Activated CD8-positive, alpha-beta memory T cell treated with anti-CD3 and anti-CD28 coated beads, Interleukin-2, amount 50 U/mL, for 1 hour (primary cell): ENCODE measurements around the gene NEK10.

Experiments
- DNase-seq: peaks from one replicate; pipeline ENCODE4 v3.0.0-alpha.2; 2020; ENCODE audit errors: extremely low read depth

Gene NEK10

DNA sequence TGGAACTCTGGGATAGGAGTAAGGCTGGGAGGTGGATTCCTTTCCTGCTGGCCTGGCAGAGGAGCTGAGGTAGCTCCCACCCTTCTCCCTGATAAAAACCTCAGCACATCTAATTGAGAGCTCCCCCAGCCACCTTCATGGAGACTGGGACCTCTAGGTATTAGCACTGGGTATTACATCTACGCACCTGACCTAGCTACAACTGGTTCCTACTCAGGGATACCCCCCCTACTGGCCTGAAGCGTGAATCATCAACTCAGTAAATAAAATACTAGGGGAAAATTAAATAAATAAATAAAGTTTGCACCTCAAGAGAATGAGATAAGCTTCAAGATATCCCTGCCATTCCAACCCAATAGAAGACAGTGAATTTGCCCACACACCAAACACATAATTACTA is 140.4 kb downstream of the NEK10 start:
- DNase-seq: no peak

DNA sequence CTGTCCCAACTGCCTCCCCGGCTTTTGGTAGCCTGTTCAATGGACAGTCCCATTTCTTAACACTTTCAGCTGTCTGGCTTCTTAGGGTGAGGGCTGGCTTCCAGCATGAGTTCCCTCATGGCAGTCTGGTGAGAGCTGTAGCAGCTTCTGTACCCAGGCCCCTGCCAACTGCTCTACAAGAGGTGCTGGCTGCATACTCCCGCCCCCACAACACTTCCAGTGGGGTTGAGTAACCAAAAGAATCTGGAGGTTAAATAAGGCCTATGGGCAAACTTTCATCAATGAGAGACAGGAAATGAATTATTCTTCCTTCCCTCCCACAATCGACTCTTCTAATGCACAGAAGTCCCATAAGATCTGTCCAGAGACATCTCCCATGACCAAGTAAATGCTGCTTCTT is 145.0 kb downstream of the NEK10 start:
- no peak for DNase-seq

DNA sequence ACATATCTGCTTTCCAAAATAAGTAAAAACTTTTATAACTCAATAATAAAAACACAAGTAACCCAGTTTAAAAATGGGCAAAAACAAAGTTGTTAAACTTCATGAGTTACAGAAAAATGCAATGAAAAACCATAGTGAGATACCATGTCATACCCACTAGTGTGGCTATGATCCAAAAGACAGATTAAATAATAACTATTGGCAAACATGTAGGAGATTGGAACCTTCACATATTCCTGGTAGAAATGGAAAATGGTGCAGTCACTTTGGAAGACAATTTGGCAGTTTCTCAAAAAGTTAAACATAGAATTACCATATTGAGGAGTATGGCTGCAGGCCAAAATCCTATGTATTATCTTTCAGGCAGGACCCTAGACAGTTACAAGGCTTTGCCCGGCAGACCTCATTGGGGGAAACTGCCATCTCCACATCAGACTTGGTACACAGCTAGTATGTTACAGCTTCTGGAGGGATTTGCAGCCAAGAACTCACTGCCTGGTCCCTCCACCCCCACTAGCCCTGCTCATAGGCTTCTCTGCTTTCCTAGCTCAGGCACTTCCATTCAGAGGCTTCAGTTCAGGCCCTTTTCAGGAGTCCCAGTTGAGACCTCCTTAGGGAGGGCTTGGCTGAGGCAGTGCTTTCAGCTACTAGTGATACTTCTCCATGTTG is 147.8 kb downstream of the NEK10 start:
- DNase-seq: no peak

DNA sequence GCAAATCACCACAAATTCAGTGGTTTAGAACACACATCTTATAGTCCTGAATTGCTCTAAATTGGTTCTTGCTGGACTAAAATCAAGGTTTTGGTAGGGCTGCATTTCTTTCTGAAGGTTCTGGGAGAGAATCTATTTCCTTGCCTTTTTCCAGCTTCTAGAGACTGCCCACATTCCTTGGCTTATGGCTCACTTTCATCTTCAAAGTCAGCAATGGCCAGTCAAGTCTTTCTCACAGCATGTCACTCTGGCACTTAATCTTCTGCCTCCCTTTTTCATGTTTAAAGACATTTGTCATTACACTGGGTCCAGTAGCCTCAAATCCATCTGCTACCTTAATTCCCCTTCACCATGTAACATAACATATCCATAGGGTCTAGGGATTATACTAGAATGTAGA is 149.0 kb downstream of the NEK10 start:
- DNase-seq: no peak

DNA sequence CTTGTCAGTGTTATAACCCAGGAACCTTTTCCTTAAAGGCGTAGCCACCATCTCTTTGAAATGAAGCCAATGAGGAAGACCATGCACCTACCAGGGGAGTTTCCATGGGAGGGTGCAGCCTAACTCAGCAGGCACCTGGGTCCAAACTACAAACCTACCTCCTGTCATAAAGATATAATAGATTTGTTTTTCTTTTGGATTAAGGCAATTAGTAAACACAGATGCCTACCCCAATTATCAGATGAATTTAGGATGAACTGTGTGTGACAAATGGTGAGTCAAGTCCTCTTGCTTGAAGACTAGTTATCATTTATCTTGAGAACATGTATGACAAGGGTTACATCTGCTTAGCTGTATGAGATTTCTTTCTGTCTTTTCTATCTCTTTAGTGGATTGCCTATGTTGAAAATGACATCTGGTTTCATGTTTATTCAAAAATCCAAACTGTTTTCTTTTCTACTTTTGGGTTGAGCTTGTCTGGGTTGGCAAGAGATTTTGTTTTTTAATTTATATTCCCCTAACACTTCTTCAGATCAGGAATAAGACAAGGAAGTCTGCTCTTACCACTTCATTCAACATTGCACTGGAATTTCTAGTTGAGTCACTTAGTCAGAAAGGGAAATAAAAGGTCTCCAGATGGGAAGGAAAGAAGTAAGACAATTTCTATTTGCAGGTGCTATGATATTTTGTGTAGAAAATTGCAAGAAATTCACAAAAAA is 149.9 kb downstream of the NEK10 start:
- DNase-seq: no peak

DNA sequence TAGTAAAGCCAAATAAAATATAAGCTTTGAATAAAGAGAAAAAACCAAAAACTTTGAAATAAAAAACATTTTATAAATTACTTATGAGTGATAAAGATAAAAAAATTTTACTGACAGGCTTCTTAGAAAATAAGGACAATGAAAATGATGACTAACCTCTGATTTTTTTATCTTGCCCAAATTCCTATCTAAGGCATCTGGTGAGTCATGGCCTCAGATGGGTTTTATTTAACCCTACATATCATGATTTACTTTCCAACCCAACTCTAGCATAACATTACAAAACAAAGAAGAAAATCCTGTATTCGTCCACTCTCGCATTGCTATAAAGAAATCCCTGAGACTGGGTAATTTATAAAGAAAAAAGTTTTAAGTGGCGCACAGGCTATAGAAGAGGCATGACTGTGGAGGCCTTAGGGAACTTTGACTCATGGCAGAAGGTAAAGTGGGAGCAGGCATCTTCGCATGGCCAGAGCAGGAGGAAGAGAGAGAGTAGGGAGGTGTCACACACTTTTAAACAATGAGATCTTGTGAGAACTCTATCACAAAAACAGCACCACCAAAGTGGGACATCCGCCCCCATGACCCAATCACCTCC is 152.1 kb downstream of the NEK10 start:
- DNase-seq: no peak

DNA sequence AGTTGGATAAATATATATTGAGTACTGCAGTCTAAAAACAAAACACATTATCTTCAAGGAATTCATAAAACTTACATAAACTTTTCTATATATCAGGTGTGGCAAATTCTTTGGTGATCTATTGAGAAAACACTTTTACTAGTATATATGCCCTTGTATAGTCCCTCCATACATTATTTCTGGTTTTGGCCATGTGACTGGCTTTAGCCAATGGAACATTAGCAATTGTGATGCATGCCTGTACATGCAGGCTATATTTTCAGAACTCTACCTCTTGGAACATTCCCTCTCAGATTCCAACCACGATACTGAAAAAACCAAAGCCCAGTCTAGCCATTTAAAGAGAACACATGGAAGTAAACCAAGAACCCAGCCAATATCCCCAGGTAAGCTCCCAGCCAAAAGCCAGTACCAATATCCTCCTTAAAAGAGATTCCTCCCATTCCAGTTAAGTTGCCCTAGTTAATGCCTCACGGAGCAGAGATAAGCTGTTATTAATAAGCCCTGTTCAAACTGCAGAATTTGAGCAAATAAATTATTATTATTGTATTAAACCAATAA is 152.8 kb downstream of the NEK10 start:
- no peak for DNase-seq

DNA sequence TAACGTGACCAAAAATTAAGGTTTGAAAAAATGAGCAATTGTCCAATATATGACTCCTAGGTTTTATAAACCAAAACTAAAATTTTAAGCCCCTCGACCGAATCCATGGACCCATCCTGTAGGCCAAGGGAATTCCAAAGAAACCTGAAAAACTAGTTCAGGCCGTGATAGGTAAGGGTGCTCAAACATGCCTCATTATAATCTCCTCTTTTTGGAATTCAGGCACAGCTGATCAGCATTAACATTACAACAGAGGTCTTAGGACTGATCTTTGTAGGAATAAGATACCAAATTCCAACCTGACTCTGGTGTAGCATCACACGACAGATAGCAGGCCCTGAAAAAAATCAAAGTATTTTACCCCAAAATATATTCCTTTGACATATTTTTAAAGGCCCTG is 155.7 kb downstream of the NEK10 start:
- DNase-seq: no peak

DNA sequence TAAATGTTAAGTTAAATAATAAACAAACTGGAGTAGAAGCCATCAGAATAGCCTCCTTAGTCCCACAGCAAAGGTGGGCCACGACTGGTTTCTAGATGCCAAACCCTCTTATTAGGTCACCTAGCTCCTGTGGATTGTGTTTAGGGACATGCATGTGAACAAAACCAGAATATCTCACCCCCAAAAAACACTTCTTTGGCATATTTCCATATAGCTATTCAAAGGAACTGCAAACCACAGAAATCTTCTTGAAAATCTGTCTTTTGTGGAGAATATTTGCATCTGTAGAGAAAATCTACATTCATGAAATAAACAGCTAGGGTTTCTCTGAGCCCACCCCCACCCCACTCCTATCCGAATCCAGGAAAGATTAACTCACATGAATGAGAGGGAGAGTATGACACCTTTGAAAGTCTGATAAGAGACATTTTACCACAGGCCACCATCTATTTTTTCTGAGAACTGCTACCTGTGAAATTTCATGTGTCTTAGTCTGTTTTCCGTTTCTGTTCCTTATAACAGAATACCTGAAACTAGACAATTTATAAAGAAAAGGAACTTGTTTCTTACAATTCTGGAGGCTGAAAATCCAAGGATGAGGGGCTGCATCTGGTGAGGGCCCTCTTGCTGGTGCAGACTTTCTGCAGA is 159.4 kb downstream of the NEK10 start:
- no peak for DNase-seq

DNA sequence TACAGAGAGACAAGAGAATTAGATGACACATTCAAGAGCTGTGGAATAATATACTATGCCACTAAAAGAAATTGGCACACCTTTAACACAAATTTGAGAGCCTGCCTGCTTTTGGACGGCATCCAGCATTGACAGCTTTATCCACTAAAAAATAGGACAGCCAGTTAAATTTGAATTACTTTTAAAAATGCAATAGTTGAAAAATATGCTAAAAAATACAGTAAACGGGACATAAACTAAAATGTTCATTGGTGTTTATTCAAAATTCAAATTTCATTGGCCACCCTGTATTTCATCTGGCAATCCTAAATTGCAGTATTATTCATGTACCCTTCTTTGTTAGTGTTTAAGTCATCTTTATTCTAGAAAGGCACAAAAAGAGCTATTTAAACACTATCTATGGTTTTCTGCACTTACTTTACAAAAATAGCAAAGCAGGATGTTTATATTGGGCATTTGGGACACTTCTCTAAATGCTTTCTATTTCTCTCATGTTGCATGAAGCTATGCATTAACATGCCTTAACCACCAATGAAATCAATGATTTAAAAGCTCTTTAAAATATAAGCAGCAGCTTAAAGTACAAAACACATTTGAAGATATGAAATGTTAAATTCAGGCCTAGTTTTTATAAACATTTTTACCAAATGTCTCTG is 160.1 kb downstream of the NEK10 start:
- no peak for DNase-seq

DNA sequence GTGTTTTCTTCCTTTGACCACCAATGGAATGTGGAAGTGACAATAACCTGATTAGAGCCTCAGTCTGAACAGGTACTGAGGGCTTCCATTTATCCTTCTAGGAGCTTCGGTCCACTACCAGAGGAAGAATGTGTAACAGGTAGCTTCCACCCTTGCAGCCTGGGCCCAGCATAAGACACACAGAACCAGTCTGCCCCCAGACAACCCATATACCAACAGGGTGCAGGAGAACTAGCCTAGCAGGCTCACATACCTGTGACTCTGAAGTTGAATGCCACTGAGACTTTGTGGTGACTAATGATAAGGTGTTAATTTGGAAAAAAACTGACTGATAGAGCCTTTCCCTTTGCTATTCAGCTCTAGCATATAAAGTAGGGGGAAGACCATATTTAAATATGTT is 166.2 kb downstream of the NEK10 start:
- DNase-seq: no peak

DNA sequence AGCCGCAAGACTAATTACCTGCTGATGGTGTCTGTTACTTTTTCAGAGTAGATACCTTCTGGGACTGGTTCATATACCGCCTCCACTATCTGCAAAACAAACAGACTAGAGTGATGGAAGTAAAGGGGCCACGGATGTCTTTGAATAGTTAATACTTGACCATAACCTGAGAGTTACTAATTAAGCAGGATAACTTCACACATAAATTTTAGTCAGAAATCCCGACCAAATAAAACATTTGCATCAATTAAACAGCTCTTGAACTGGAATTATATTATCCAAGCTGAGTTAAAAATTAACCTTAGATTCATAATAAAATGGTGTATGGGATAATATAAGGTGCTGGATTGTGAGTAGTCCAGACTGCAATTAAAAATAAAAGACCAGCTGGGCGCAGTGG is 167.7 kb downstream of the NEK10 start:
- DNase-seq: no peak

DNA sequence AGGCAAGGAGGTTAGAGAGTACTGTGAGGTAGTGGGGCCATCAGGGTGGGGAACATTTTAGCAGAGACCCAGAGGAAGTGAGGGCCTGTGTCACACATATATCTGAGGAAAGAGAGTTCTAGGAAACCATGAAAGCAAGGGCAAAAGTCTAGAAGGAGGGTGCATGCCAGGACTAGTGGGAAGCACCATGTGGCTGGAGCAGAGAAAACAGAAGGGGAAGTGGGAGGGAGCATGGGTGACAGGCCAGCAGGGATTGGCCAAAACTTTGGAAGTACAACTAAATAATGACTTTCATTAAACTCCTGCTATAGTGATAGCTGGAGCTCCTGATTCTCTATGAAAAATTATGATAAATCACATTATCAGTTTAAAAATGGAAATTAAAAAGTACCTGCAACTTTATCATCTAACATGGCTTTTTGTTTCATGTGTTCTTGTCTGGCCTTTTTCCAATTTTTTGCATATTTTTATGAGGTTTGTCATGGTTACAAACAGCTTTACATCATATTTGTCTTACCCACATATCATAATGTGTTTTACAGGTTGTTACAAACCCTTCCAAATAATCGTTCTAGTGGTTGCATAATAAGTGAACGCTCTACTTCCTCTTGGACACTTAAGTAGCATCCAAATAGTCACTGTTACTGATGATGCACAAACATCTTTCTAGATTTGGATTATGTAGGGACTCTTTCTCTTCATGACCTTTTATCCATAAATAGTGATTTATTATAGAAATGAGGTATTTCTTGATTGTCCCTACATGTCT is 168.3 kb downstream of the NEK10 start:
- DNase-seq: no peak

DNA sequence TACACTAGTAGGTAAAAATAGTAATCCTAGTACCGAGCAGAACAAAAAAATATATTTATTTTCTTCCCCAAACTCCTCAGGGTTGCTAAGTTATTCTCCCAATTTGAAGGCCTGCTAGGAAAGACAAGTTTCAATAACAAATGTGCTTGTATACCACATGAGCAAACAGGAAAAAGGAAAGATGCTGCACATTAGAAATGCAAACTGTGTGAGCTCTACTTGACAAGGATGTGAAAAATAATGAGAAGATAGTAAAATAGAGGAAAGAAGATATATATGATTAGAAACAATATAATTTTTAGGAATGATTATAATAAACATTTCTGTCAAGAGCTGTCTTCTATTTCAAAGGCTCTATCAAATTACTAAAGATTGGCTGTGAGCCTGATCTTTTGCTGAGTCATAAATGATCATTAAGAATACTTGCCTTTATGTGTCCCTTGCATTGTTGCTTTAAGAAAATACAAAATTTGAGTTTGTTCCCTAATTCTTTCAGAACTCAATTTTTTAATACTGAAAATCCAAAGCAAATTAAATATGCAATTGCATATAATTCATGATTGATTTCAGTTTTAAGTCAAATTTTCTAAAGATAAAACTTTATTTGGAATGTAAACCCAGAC is 174.2 kb downstream of the NEK10 start:
- DNase-seq: no peak

DNA sequence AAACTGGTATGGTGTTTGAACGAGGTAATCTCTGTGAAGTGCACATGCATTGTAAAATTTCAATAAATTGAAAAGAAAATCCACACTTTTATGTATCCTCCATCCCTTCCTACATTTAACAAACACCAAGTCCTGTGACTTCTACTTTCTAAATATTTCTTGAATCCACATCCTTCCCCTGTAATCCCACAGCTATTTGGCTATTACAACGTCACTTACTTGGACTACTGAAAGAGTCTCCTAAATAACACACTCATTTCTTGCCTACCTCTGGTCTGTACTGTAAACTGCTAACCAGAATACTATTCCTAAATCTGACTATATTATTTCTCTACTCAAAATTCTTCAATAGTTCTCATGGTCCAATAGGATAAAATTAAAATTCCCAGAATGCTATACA is 176.1 kb downstream of the NEK10 start:
- DNase-seq: no peak

DNA sequence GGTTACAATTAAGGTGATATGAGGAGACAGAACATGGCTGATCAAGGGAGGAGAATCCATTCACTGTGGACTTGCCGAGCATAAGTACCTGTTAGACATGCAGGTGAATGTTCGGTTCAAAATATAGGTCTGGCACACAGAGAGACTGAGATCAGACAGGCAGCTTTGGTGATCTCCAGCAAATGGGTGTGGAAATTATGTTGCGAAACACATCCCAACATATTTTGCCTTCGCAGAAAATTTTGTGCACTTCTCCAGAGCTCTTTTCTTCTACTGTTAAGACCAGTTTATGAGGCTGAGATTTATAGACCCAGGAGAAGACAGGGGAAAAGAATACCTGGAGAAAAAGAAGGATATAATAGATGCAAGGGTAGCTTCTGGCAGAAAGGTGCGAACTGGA is 183.2 kb downstream of the NEK10 start:
- no peak for DNase-seq

DNA sequence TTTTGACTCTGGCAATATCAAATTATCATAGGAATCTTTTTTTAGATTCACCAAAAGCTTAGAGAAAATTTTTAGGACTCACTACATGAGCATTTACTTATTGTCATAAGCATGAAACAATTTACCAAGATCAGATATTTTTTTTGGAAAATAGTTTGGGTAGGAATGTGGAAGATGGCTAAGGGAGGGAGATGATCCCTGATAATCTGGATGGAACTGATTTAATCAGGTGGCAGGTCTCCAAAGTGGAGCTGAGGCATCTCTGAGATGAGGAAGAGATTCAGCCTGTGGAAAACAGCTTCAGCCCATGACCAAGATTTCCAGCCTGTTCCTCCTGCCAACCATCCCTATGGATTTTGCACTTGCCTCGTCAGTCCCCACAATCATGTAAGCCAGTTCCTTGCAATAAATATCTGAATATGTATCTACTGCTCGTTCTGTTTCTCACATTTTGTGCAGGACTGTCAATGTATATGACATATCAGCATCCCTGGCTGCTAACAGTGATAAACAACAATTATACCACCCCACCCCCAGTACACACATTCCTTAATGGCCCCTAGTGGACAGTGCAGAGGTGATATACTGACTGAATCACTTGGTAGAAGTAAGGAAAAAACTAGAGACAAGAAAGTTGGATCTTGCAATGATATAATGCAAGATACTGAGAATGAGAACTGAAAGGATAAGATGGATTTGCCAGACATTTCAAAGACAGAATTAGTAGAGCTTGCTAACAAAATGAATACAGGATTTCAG is 183.8 kb downstream of the NEK10 start:
- no peak for DNase-seq

DNA sequence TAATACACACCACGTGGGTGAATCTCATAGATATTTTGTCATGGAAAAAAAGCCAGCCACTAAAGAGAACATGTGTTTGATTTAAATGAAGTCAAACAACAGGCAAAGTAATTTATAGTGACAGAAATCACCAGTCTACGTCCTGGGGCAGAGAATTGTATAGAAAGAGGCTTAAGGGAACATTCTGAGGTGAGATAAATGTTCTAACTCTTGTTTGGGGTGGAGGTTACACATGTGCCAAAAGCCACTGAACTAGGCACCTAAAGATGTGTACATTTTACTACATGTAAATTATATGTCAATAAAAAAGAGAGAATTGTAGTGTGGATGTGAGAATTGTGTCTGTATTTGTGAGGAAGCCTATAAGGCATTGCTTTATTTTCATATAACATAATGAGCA is 184.9 kb downstream of the NEK10 start:
- DNase-seq: no peak

DNA sequence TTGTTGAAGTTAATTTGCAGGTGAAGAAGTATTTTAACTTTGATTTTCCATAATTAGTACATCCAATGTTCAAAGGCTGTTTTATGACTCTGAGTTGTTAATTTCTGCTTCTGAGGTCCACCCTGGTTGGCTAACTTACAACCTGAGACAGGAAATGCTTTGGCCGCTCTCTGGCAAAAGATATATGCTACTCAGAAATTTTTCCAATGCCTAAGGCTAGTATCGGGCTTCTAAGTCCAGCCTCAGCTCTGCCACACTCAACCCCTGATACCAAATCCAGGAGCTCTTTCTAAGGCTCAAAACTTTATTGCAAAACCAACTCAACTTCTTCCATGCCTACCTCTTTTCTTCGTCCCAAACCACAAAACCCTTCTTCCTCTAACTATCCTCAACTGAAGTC is 192.9 kb downstream of the NEK10 start:
- DNase-seq: no peak

DNA sequence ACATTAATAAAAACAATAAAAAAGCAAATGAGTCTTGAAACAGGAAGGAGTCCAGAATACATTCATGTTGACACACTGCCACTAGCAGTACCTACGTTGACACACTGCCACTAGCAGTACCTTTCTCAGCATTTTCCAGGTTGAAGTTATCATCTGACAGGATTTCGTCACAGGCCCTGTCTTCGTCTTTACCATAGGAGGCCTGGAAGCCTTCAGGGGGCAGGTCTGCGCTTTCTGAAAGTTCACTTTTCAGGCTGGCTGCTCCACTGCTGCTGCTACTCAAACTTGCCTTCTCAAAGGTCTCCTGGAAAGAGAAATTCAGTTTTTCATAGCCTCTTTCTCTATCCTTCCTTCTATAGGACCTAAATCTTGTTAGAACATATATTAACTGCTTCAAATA is 194.7 kb downstream of the NEK10 start:
- no peak for DNase-seq
